ENCODE data around the gene AMELY.
"Not testable (repeated sequence)": the region's sequence is repeated elsewhere in the genome, so short reads cannot be mapped to it uniquely, and the experiment has no call there.

GRCh38 chrY:6842650-6843049 is 68.9 kb downstream of the AMELY start:
- TF ChIP-seq CTCF (conservative IDR thresholded peaks at IDR 0.05); EZH2 (IDR thresholded peaks at IDR 0.05; ENCODE audit: low read depth): not testable (repeated sequence)
